DMS53 treated with DMSO at 0.1 percent for 48 hours (cell line): ENCODE results near the gene ADM5.

Experiments used
- DNase-seq: peaks from one replicate; lab custom pipeline; 2025; ENCODE audit not compliant: unreplicated experiment; lab: John Stamatoyannopoulos, UW

The ADM5 gene, protein sequence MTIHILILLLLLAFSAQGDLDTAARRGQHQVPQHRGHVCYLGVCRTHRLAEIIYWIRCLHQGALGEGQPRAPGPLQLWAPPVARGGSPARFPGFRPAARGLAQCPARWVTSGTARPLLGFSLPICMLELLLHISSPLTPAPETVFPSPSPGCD

DNA sequence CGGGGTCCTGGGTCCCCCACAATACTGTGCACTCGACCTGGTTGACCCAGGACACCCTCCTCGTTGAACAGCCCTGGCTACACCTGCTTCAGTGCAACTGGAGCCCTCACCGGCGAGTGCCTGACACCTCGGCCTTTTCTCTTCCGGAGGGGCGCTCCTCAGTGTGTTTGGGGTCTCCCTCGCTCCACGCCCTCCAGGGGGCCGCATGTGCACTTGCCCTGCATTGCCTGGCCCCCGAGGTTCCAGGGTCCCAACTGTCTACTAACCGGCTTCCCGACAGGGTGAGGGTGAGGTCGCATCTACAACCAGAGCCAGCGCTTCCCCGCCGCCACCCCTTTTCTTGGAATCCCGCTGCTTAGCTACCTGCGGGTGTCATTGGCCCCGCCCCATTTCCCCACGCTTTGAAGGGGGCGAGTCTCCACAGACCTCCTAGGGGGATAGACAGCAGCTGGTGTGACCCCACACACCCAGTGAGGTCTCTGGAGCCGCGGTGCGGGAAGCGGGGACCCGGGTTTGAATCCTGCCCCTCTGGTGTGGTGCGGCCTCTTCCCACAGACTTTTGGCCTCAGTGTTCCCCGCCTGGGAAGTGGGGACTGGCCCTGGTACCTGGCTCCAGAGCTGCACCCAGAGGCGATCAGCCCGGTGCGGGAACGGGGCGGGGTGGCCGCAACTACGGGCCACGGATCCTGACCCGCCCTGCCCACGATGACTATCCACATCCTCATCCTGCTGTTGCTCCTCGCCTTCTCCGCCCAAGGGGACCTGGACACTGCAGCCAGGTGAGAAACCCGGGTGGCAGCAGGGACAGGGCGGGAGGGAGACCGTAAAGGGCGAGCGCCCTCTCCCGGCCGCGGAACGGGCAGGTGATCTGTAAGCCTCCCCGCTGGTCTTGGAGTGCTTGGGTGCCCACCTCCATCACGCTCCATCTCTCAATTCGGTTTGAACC lies at the start of gene ADM5:
TSS of gene ADM5 (plus strand) at position 462 of the 946 bp plus-strand sequence. CDS start at position 706, 244 bp downstream.
- DNase-seq: peak; percentile 47

DNA sequence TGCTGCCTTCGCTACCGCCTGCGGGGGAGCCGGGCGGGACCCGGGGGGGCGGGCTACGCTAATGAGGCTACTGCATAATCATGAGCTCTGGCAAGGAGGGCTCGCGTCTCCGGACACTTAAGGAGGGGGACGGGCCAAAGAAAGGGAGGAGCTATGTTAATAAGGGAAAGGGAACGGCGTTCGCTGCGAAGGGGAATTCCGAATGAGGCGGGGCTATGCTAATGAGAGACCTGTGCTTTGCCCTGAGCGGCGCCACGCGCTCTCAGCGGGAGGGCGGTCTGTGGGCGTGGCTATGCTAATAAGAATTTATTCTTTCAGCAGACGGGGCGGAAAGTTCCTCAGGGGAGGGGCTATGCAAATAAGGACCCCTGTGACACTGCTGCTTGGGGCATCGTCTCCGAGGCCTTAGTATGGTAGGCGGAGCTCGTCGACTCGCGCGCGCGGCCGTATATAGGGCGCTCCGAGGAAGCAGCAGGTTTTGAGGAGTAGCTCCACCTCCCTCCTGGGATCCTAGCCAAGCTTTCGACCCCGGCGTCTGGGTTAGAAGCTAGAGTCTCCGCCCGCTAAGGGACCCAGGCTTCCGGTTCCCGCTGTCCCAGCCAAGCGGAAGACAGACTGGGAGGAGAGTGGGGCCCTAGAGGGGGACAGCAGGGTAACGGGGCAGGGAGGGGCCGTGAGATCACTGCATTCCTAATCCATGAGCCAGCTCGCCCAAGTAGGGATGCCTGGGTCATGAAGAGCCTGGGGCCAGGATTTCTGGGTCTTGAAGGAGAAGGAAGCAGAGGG lies 49.1 kb upstream of the ADM5 start, which contains the start of gene RRAS:
TSS of gene RRAS (minus strand) at position 31 of the 786 bp plus-strand sequence. CDS start 45 bp downstream, outside the sequence.
- DNase-seq: peak; percentile 99

DNA sequence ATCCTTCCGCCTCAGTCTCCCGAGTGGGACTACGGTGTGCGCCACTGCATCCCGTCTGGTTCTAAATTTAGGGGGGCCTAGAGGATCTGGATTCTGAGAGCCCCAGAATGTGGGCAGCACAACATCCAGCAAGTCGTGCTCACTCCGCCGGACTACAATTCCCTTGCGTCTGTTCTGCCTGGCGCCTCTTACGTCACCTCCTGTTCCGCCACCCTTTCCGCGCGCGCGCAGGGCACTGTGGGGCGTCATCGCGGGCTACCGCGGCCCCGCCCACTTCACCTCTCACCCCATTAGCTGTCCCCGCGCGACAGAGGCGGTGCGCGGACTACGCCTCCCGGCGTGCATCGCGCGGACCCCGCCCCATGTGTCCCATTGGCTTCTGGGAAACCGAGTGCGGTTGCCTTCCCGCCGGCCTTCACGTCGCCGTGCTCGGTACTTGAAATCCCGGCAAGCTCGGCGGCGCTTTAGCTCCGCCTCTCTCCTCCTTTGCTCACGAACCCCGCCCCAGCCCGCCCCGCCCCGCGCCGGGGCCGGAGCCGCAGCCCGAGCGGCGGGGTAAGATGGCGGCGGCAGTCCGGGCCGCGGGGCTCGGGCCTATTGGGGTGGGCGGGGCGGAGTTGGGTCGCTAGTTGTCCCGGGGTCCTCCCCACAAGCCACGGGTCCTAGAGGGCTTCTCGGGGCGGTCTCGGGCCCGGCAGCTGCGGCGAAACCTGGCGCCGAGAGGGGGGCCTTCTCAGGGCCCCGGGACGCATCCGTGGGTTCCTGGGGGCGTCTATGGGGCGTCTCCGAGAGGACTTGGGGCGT lies 47.5 kb upstream of the ADM5 start, which contains the start of gene SCAF1:
TSS of gene SCAF1 (plus strand) at position 522 of the 804 bp plus-strand sequence. CDS start 2,818 bp downstream, outside the sequence.
- DNase-seq: peak; percentile 96

DNA sequence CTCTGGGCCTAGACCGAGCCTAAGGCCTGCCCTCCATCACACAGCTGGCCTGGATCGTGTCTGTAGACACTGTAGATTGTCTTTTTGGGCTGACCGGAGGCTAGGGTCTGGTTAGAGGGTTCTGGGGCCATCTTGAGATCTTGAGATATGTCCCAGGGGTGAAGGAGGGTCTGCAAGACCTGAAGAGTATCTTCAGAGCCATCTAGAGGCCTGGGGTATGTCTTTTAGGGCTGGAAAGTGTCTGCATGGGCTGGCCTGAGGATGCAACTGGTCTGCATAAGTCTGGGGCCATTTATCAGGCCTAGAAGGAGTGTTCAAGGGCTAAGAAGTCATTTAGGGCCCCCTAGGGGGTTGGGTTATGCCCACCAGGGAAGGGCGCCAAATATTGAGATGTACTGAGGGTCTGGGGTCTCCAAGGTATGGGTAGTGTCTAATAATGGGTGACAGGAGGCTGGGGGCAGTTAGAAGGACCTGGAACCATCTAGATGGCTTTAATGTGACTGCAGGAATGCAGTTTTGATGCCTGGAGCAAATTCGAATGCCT lies 46.8 kb upstream of the ADM5 start:
- no peak for DNase-seq

DNA sequence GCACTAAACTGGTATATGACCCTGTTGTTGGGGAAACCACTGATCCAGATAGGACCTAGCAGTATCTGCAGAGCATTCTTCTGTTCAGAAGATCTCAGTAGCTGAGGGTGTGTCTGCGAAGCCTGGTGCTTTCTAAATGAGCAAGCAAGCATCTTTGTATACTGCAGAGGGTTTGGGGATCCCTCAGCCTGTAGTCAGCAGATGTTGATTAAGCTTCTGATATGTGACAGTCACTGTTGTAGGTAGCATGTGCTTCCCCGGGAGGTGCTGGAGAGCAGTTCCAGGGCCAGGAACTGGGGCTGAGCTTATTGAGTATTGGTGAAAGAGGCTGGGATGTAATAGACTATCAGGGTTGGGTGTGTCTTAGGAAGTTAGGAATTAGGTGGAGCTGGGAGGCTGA lies 45.9 kb upstream of the ADM5 start:
- DNase-seq: no peak

DNA sequence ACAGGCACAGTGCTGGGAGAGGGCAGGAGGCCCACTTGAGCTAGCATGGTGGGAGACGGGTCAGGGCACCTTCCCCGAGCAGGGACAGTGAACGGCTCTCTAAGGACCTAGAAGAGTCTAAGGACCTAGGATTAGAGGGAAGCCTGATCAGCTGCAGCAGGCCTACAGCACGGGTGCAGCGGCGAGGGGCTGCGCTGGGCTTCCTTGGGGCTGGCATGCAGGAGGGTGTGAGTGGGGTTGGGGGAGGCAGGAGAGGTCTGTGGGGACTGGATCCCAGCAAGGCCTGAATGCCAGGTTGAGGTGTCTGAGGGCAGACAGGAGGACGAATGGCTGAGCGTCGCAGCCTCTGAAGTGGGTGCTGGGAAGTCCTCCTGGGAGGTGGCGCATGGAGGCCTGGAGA lies 43.8 kb upstream of the ADM5 start:
- no peak for DNase-seq

DNA sequence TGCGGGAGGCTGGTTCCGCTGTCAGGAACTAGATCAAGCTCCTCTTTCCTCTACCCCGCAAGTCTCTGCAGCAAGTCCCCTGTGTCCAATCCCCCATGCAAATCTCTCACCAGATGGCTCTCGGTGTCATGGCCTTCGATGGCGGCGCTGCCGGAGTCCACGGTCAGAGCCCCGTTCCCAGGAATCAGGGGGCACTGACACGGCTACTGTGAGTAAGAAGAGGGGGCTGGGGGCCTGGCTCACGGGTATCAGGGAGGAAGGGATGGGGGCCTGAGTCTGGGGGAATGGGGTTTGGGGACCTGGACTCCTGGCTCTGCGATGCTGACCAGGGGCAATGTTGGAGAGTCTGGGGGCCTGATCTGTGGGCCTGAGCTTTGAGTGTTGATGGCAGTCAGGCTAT lies 43.4 kb upstream of the ADM5 start:
- DNase-seq: no peak

DNA sequence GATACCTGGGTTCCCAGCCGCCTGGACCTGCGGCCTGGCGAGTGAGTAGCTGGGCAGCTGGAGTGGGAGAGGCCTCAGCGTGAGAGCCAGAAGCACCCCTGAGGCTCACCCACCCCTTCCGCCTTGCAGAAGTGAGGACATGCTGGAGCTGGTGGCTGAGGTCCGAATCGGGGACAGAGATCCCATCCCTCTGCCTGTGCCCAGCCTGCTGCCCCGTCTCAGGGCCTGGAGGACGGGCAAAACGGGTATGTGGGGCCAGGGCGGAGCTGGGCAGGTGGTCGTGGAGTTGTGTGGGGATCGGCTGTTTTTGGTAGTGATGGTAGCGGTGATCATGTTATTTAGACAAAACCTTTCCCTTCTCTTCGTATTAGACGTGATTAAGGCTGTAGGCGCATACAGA lies 42.8 kb upstream of the ADM5 start:
- no peak for DNase-seq

DNA sequence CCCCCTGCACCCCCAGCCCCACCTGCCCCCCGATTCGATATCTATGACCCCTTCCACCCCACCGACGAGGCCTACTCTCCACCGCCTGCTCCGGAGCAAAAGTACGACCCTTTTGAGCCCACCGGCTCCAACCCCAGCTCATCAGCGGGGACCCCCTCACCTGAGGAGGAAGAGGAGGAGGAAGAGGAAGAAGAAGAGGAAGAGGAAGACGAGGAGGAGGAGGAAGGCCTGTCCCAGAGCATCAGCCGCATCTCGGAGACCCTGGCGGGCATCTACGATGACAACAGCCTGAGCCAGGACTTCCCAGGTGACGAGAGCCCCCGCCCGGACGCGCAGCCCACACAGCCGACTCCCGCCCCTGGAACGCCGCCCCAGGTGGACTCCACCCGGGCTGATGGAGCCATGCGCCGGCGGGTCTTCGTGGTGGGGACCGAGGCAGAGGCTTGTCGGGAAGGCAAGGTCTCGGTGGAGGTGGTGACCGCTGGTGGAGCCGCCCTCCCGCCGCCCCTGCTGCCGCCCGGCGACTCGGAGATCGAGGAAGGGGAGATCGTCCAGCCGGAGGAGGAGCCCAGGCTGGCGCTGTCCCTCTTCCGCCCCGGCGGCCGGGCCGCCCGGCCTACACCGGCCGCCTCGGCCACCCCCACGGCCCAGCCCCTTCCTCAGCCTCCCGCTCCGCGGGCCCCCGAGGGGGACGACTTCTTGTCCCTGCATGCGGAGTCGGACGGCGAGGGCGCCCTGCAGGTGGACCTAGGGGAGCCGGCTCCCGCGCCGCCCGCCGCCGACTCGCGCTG lies 38.2 kb upstream of the ADM5 start:
- no peak for DNase-seq

DNA sequence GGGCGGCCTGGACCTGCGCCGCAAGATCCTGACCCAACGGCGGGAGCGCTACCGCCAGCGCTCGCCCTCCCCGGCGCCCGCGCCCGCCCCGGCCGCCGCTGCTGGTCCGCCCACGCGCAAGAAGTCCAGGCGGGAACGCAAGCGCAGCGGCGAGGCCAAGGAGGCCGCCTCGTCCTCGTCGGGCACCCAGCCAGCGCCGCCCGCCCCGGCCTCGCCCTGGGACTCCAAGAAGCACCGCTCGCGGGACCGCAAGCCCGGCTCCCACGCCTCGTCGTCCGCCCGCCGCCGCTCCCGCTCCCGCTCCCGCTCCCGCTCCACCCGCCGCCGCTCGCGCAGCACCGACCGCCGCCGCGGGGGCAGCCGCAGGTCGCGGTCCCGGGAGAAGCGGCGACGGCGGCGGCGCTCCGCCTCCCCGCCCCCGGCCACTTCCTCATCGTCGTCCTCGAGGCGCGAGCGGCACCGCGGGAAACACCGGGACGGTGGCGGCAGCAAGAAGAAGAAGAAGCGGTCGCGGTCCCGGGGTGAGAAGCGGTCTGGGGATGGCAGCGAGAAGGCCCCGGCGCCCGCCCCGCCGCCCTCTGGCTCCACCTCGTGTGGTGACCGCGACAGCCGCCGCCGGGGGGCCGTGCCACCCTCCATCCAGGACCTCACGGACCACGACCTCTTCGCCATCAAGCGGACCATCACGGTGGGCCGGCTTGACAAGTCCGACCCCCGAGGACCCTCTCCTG lies 37.4 kb upstream of the ADM5 start:
- no peak for DNase-seq

DNA sequence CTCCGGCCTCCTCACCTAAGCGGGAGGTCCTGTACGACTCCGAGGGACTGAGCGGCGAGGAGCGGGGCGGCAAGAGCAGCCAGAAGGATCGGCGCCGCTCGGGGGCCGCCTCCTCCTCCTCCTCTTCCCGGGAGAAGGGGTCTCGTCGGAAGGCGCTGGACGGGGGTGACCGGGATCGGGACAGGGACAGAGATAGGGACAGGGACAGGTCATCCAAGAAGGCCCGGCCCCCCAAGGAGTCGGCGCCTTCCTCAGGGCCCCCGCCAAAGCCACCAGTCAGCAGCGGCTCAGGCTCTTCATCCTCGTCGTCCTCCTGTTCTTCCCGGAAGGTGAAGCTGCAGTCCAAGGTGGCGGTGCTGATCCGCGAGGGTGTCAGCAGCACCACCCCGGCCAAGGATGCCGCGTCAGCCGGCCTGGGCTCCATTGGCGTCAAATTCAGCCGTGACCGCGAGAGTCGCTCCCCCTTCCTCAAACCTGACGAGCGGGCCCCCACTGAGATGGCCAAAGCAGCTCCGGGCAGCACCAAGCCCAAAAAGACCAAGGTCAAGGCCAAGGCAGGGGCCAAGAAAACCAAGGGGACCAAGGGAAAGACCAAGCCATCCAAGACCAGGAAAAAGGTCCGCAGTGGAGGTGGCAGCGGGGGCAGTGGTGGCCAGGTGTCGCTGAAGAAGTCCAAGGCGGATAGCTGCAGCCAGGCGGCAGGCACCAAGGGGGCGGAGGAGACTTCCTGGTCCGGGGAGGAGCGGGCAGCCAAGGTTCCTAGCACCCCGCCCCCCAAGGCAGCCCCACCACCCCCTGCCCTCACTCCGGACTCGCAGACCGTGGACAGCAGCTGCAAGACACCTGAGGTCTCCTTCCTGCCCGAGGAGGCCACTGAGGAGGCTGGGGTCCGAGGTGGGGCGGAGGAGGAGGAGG lies 36.6 kb upstream of the ADM5 start:
- DNase-seq: no peak

DNA sequence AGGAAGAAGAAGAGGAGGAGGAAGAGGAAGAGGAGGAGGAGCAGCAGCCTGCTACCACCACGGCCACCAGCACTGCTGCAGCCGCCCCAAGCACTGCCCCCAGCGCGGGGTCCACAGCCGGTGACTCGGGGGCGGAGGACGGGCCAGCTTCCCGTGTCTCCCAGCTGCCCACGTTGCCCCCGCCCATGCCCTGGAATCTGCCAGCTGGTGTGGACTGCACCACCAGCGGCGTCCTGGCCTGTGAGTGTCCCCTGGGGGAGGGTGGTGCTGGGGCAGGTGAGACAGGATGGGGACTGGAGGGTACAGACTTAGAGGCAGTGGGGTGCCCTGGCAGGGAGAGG lies 36.0 kb upstream of the ADM5 start:
- no peak for DNase-seq

DNA sequence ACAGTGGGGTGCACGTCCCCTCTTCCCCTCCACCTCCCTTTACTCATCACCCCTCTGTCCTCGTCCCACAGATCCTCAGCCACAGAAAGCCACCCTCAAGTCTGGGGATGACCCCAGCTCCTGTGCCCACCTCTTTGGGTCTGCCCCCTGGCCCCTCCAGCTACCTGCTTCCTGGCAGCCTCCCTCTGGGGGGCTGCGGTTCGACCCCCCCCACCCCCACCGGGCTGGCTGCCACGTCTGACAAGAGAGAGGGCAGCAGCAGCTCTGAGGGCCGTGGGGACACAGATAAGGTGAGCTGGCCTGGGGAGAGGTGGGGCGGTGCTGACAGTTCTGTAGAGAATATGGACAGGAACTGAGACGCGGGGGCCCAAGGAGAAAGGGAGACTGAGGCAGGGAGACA lies 34.8 kb upstream of the ADM5 start:
- DNase-seq: no peak

DNA sequence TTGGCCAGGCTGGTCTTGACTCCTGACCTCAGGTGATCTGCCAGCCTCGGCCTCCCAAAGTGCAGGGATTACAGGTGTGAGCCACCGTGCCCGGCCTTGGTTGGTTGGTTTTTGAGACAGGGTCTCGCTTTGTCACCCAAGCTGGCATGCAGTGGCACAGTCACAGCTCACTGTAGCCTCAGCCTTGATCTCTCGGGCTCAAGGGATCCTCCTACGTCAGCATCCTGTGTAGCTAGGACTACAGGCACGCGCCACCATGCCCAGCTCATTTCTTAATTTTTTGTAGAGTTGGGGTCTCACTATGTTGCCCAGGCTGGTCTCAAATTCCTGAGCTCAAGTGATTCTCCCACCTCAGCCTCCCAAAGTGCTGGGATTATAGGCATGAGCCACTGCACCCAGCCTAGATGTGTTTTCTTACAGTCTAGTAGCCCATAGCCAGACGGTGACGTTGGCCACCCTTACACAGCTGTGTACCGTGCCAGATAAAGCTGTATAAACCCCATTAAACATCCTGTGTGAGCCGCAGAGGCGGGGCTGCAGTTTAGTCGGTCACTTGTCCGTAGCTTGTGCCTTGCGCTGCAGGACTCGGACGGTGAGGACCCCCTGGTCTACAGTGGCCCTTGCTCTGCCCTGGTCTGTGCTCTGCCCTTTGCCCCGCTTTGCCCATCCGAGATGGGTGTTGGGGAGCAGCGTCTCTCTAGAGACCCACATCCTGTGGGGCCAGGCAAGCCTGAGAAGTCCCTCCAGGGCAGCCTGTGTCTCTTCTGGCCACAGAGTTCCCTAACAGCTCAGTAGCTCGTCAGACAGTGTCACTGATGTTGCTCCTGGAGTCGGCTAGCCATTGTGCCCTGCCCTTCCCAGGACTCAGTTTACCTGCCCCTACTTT lies 33.6 kb upstream of the ADM5 start:
- DNase-seq: no peak

DNA sequence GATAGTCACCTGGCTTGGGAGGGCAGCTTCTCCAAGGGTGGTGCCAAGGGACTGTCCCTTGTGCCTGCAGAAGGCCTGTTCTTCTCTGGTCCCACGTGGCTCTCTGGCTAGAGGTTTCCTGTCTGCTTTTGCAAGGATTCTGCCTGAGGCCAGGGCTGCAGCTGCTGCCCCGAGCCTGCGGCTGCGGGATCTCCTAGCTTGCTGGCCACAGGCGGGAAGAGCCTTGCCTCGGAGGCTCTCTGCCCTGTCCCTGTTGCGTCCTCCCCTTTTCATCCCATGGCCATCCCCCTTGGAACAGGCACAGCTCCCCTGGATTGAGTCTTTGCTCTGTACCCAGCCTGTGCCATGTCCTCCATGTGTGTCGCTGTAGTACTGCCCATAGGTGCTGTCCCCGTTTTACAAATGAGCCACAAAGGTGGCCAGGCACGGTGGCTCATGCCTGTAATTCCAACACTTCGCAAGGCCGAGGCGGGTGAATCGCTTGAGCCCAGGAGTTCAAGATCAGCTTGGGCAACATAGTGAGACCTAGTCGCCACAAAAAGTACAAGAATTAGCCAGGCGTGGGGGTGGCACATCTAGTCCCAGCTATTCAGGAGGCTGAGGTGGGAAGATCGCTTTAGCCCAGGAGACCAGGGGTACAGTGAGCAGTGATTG lies 32.8 kb upstream of the ADM5 start:
- DNase-seq: no peak

DNA sequence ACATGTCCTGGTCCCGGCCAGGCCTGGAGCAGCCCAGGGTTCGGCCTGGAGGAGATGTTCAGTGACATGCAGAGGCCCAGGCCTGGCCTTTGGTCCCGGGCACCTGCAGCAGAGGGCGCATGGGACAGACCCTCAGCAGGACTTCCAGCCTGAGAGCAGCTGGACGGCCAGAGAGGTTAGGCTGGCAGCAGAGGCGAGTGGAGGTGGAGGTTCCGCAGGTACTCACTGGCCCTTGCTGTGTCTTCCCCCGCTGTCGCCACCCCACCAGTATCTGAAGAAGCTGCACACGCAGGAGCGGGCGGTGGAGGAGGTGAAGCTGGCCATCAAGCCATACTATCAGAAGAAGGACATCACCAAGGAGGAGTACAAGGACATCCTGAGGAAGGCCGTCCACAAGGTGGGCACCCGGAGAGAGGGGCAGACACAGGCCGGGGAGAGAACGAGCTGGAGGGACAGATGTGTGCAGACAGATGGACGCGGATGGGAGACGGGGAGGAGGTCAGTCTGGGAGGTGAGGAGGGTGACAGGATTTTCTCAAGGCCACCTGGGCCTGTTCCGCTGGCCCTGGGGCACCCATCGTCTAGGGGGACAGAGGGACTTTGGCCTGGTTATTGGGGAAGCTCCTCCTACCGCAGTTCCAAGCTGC lies 31.8 kb upstream of the ADM5 start:
- no peak for DNase-seq
